OCI-LY3 (cell line): Measurements from ENCODE around the gene SLC13A3.

Source experiments
- H2AFZ ChIP-seq: fragments of 200-600, 300-600 bp; shearing (Covaris generic); 2 replicates; pipeline ENCODE4 v1.6.0; 2014; ENCODE audit warnings: antibody characterized with exemption, low read depth, low read length
- H3K27ac ChIP-seq: fragments of 200-600, 300-600 bp; sonication (generic); 2 replicates; pipeline ENCODE4 v1.5.1; 2014; ENCODE audit warnings: mild to moderate bottlenecking, low read length, moderate library complexity, mixed read lengths
- H3K27me3 ChIP-seq: fragments of 200-600, 300-600 bp; sonication (generic); 2 replicates; pipeline ENCODE4 v1.6.1; 2014; ENCODE audit warnings: low read depth, low read length, mixed read lengths
- H3K36me3 ChIP-seq: fragments of 200-600, 300-600 bp; sonication (generic); replicated peaks from 2 replicates; pipeline ENCODE3; 2014; ENCODE audit warnings: low read depth, low read length, mixed read lengths
- H3K4me1 ChIP-seq: fragments of 300-600, 200-600 bp; sonication (generic); 2 replicates; pipeline ENCODE4 v1.6.1; 2014; ENCODE audit warnings: low read length, mixed read lengths
- H3K4me2 ChIP-seq: fragments of 200-600, 300-600 bp; sonication (generic); 2 replicates; pipeline ENCODE4 v1.6.1; 2014; ENCODE audit warnings: low read length, mixed read lengths
- H3K4me3 ChIP-seq: fragments of 300-600, 200-600 bp; sonication (generic); 2 replicates; pipeline ENCODE4 v1.5.1; 2014; ENCODE audit warnings: antibody characterized with exemption, mild to moderate bottlenecking, low read length, moderate library complexity
- H3K79me2 ChIP-seq: fragments of 300-600, 200-600 bp; shearing (Covaris generic); 2 replicates; pipeline ENCODE4 v1.6.1; 2014; ENCODE audit warnings: mild to moderate bottlenecking, low read length, mixed read lengths
- H3K9ac ChIP-seq: fragments of 300-600, 200-600 bp; shearing (Covaris generic); 2 replicates; pipeline ENCODE4 v1.6.0; 2014; ENCODE audit warnings: mild to moderate bottlenecking, low read length, moderate library complexity
- H3K9me3 ChIP-seq: fragments of 200-600, 300-600 bp; shearing (Covaris generic); 2 replicates; pipeline ENCODE4 v1.6.1; 2014; ENCODE audit warnings: low read length, mixed read lengths; ENCODE audit not compliant: insufficient read depth
- H4K20me1 ChIP-seq: fragments of 200-600, 300-600 bp; sonication (generic); 2 replicates; pipeline ENCODE4 v1.6.1; 2016; ENCODE audit warnings: low read length, mixed read lengths; ENCODE audit not compliant: insufficient read depth
- EZH2phosphoT487 ChIP-seq: fragments of 200-600 bp; shearing (Covaris generic); IDR thresholded peaks from 2 replicates; pipeline ENCODE4 v1.6.1; 2018; ENCODE audit warnings: antibody characterized with exemption, mixed run types, low read depth
- TF ChIP-seq, protein P1 (sequence below): fragments of 200-600, 300-600 bp; sonication (generic); IDR thresholded peaks from 2 replicates; pipeline ENCODE4 v1.5.1; 2014; ENCODE audit warnings: antibody characterized with exemption, low read length, low read depth

SLC13A3 gene

DNA sequence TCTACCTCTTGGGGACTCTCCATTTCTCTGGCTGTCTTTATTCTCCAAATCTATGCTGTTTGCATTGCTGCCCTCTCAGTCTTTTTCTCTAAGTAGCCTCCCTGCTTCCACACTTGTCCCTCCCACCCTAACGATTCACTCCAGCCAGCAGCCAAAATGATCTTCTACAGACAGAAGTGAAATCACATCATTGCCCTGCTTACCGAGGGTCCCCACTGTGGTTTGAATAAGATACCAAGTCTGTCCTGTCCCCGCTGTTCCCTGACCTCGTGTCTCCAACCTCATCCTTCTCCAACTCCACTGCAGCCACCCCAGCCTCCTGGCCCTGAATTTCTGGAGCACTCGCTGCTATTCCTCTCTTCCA, 89.3 kb downstream of the SLC13A3 start:
- no peaks in the 10 kb centered on the region for H4K20me1 ChIP-seq
- H3K4me2 ChIP-seq, result peak overlapping the region; percentile 71
- no peak overlapping the region for H3K27ac ChIP-seq
- peak overlapping the region; percentile 85 for H2AFZ ChIP-seq
- H3K27me3 ChIP-seq, result peaks cover 18% of the 10 kb centered on the region
- H3K36me3 ChIP-seq, result no peaks in the 10 kb centered on the region
- no peaks in the 10 kb centered on the region for H3K9me3 ChIP-seq
- TF ChIP-seq, protein P1, sequence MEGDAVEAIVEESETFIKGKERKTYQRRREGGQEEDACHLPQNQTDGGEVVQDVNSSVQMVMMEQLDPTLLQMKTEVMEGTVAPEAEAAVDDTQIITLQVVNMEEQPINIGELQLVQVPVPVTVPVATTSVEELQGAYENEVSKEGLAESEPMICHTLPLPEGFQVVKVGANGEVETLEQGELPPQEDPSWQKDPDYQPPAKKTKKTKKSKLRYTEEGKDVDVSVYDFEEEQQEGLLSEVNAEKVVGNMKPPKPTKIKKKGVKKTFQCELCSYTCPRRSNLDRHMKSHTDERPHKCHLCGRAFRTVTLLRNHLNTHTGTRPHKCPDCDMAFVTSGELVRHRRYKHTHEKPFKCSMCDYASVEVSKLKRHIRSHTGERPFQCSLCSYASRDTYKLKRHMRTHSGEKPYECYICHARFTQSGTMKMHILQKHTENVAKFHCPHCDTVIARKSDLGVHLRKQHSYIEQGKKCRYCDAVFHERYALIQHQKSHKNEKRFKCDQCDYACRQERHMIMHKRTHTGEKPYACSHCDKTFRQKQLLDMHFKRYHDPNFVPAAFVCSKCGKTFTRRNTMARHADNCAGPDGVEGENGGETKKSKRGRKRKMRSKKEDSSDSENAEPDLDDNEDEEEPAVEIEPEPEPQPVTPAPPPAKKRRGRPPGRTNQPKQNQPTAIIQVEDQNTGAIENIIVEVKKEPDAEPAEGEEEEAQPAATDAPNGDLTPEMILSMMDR, result no peak
- no peak for TF ChIP-seq EZH2phosphoT487
- peak overlapping the region; percentile 15; the same call in 1 of the 2 replicates for H3K9ac ChIP-seq
- H3K4me3 ChIP-seq, result peak overlapping the region; percentile 68
- H3K4me1 ChIP-seq, result peaks cover 5% of the 10 kb centered on the region
- no peaks in the 10 kb centered on the region for H3K79me2 ChIP-seq

DNA sequence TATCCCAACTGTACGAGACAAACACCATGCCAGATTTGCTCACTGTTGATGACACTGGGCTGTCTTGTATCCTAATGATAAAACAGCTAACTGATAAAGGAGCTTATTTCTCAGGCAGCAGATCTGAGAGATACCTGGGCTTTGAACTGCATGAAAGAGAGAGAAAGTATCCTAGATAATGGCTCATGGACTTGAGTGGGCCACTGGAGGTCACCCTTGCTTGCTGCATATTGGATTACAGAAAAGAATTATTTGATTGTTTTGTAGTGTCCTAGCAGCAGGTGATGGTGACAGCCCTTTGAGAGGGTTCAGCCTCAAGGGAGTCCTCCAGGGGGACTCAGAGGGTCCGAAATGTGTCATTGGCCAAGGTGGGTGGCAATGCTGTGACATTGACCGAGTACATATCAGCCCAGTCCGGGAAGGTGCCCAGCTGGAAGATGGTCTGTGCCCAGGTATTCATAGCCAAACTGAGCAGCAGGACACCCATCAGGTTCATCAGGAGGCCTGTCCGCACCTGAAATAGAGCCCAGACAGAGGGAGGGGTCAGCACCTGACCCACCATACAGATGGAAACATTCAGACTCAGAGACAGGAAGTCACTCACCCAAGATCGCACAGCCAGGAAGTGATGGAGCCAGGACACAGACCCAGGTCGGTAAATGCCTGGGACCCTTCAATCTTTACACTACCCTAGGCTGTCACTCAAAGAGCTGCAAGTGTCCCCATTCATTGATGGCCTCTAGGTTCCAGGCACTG, 91.4 kb downstream of the SLC13A3 start:
- Histone ChIP-seq H3K27me3 (peaks cover 22% of the 10 kb centered on the region), H3K9me3 (no peaks in the 10 kb centered on the region), H2AFZ (no peak overlapping the region), H3K4me2 (no peak overlapping the region), H3K36me3 (no peaks in the 10 kb centered on the region), H4K20me1 (no peaks in the 10 kb centered on the region), H3K4me1 (peaks cover 5% of the 10 kb centered on the region), H3K9ac (no peak overlapping the region), H3K4me3 (no peak overlapping the region), H3K79me2 (no peaks in the 10 kb centered on the region), H3K27ac (no peak overlapping the region)
- TF ChIP-seq EZH2phosphoT487, result no peak
- TF ChIP-seq, protein P1, result peak; percentile 23

DNA sequence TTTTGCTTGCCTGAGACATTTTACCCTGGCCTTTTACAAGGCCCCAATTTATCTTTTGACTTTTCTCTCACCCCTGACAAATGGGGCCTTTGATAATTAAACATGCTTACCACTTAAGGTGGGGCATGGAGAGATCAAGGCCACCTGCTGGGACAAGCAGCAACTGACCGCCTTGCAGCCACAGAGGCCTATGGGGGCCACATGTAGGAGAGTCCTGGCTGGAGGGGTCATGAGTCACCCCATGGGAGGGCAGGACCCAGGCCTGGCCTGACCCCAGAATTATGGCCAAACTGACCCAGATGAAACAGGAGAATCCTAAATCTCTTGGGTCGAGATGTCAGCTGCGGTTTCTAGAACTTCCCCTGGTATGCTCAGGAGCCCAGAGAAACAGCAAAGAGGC, 92.3 kb downstream of the SLC13A3 start:
- no peak overlapping the region for H3K4me2 ChIP-seq
- H3K27me3 ChIP-seq, result peaks cover 22% of the 10 kb centered on the region
- H3K9ac ChIP-seq, result no peak overlapping the region
- H3K79me2 ChIP-seq, result no peaks in the 10 kb centered on the region
- no peaks in the 10 kb centered on the region for H3K36me3 ChIP-seq
- no peak overlapping the region for H3K4me3 ChIP-seq
- H3K9me3 ChIP-seq, result no peaks in the 10 kb centered on the region
- TF ChIP-seq EZH2phosphoT487, result no peak
- TF ChIP-seq, protein P1, result no peak
- H3K27ac ChIP-seq, result no peak overlapping the region
- peaks cover 5% of the 10 kb centered on the region for H3K4me1 ChIP-seq
- H2AFZ ChIP-seq, result no peak overlapping the region
- H4K20me1 ChIP-seq, result no peaks in the 10 kb centered on the region

DNA sequence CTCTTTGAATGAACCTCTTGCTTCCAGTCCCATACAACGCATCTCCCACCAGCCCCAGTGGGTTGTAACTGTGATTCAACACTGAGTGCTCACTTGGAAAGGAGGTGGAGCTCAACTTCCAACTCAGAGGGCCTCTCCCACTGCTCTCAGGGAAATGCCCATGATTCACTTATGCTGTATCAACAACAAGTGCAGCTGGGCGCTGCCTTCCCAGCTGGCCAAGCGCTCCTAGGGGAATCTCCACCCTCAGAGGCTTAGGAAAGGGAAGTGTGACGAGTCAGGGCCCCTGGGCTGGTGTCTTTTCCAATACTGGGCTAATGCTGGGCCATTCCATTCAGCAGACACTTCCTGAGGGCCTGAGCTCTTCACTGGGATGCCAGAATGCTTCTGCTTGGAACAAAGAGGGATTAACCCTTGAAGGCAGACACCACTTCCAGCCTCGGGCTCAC, 92.7 kb downstream of the SLC13A3 start:
- no peak overlapping the region for H3K4me2 ChIP-seq
- H3K9me3 ChIP-seq, result no peaks in the 10 kb centered on the region
- no peak overlapping the region for H3K27ac ChIP-seq
- H3K27me3 ChIP-seq, result peaks cover 22% of the 10 kb centered on the region
- H4K20me1 ChIP-seq, result no peaks in the 10 kb centered on the region
- H3K79me2 ChIP-seq, result no peaks in the 10 kb centered on the region
- TF ChIP-seq, protein P1, result no peak
- no peak for TF ChIP-seq EZH2phosphoT487
- peaks cover 5% of the 10 kb centered on the region for H3K4me1 ChIP-seq
- no peak overlapping the region for H2AFZ ChIP-seq
- no peak overlapping the region for H3K4me3 ChIP-seq
- H3K36me3 ChIP-seq, result no peaks in the 10 kb centered on the region
- no peak overlapping the region for H3K9ac ChIP-seq
